ENCODE results near the gene PDLIM7. TPM values are rescaled to one million over a fixed set of nuclear protein-coding genes. Genes with fewer than 3 reads are reported as not detected.

PDLIM7 gene
- total RNA-seq, 1 donor from 2014 or later, result 6.5 TPM

GRCh38 chr5:177477701-177478477, 19.5 kb downstream of the PDLIM7 start:
- no peak for FAIRE-seq
- DNase-seq (ENCODE audit: low spot score in 2 of 2), result no peak

- DNase-seq (ENCODE audit: low spot score in 2 of 2), result no peak
- no peak for FAIRE-seq
Observed at GRCh38 chr5:177476531-177477233, 20.7 kb downstream of the PDLIM7 start.

- DNase-seq (ENCODE audit: low spot score in 2 of 2) (no peak), FAIRE-seq (no peak)
Observed at GRCh38 chr5:177475563-177476427, 21.6 kb downstream of the PDLIM7 start.

GRCh38 chr5:177474846-177475562, 22.4 kb downstream of the PDLIM7 start:
- FAIRE-seq, result no peak
- DNase-seq (ENCODE audit: low spot score in 2 of 2), result no peak

- DNase-seq (ENCODE audit: low spot score in 2 of 2), result no peak
- FAIRE-seq, result no peak
Observed at GRCh38 chr5:177474002-177474476, 23.4 kb downstream of the PDLIM7 start.

GRCh38 chr5:177473443-177474001, 23.9 kb downstream of the PDLIM7 start, which contains the start of gene DBN1:
Gene DBN1, minus strand, starts transcription at chr5:177473634. Its CDS starts 113 bp downstream, at chr5:177473521.
- FAIRE-seq (no peak), DNase-seq (ENCODE audit: low spot score in 2 of 2) (peak; percentile 89 to 93)

GRCh38 chr5:177472460-177473442, 24.7 kb downstream of the PDLIM7 start:
- DNase-seq (ENCODE audit: low spot score in 2 of 2), result peak in 1 of 2 donors; percentile 69
- no peak for FAIRE-seq

- DNase-seq (ENCODE audit: low spot score in 2 of 2) (no peak), FAIRE-seq (no peak)
Observed at GRCh38 chr5:177471610-177472356, 25.6 kb downstream of the PDLIM7 start.

DNA sequence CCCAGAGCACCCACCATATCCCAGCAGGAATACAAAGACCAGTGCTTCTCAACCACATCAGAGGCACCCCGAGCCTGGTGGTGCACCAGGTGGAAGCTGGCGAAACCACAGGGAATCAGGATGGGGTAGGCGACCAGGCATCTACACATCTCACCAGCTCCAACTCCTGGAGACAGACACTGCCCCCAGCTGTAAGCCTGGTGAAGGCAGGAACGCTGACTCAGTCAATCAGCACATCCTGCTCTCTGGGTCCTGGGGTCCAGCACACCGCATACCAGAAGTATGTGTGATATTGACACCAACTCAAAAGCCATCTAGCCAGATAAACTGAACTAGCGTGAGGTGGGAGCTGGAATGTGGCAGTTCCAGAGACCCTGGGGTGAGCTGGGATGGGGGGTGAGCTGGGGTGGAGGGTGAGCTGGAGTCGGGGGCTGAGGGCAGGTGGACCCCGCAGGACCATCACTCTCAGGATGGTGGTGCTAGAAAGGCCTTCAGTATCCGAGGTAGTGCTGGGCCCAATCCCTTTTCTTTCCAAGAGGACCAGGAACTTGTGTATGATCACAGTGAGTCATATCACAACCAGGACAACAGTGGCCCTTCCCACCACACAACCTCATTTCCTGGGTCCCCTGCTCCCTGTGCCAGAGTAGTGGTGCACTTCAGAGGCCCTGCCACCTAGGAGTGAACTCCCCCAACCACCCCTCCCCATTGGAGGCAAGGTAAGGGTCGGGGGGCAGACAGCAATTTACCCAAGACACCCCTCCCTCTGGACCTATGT, 26.5 kb downstream of the PDLIM7 start:
- DNase-seq (ENCODE audit: low spot score in 2 of 2), result no peak
- no peak for FAIRE-seq

DNA sequence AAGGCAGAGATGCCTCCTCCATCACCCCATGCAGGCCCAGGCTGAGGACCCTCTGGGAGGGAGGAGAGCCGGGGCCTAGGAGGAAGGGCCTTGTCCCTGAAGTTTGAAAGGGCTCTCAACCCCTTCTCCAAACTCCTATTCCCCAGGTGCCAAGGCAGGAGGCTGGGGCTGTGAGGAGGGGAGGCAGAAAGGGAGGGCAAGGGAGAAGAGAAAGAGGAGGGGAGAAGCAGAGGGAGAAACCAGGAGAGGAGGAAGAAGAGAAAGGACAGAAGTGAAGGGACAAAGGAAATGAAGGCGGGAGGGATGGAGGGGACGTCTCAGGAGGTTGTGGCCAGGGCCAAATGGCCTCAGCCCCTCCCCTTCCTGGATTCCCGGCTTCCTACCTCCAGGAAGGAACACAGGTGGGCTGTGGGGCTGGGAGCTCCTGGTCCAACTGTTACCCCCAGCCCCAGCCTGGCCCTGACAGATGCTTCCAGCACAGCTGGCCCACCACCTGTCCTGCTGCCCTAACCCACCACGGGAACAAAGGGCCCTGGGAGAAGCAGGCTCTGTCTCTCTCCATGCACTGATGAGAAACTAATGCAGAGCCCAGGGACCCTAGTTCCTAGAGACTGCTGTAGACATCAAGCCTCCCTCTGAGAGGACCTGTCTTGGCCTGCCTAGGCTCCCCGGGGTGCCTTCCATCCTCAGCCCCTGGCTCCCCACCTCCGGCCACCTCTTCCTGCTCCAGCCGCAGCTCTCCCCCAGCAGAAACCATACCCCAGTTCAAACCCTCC, 27.5 kb downstream of the PDLIM7 start:
- no peak for DNase-seq (ENCODE audit: low spot score in 2 of 2)
- no peak for FAIRE-seq

DNA sequence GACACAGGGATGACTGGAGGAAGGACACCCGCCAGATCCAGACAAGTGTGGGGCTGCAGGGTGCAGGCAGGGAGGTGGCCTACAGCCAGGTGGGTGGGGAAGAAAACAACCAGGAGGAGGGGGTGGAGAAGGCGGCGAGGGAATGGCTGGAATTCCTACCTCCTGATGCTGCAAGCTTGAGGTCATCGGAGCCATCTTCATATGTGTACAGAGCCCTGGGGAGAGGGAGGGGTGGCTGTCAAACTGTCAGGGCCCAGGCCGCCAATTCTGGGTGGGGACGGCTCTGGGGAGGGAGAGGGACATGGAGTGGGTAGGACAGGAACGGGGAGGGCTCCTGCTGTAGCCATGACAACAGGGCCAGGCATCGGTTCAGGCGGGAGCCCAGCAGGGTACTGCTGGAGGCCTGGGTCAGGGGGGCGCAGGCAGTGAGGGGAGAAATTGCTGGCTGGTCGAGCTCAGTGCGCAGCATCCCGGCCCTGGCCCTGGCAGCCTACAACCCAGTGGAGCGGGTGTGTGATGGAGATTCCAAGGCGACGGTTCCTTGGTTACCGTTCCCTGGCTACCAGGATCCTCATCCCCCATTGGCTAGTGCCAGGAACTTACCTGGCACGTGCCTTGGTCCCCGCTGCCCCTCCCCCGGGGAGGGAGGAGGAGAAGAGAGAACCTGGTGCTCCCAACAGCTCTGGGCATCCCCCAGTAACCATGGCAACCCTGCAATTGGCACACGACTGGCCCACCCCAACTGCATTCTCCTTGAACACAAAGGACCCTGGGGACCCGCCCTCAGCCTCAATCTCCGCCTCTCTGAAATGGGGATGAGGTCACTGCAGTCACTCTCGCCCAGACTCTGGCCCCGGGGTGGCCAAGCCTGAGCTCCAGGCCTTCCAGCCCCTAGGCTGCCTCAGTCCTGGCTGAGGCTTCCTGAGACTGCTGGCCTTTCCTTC, 28.4 kb downstream of the PDLIM7 start:
- DNase-seq (ENCODE audit: low spot score in 2 of 2) (peak; percentile 65 to 80), FAIRE-seq (no peak)

DNA sequence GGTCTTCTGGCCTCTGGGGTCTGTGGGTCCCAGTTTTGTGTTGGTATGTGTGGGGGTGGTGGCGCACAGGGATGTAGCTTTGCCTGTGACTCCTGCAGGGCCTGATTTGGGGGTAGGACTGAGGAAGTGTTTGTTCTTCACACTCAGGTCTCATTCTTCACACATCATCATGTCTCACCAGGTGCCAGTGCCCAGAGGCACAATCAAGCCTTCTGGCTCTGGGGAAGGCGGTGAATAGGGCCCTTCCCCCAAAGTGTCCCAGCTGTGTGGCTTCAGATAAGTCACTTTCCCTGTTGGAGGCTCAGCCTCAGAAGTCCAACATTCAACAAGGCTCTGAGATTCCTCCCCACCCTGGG, 29.1 kb downstream of the PDLIM7 start:
- no peak for FAIRE-seq
- no peak for DNase-seq (ENCODE audit: low spot score in 2 of 2)

GRCh38 chr5:177467436-177467835, 30.0 kb downstream of the PDLIM7 start:
- DNase-seq (ENCODE audit: low spot score in 2 of 2), result no peak
- FAIRE-seq, result no peak

GRCh38 chr5:177466861-177467260, 30.5 kb downstream of the PDLIM7 start:
- FAIRE-seq, result no peak
- DNase-seq (ENCODE audit: low spot score in 2 of 2), result no peak

DNA sequence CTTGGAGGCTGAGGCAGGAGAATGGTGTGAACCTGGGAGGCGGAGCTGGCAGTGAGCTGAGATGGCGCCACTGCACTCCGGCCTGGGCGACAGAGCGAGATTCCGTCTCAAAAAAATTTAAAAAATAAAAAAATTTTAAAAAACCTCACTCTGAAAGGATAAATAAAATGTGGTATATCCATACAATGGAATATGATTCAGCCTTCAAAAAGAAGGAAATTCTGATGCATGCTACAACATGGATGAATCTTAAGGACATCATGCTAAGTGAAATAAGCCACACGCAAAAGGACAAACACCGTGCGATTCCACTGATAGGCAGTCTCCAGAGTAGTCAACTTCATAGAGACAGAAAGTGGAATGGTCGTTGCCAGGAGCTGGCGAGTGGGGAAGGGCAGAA, 32.4 kb downstream of the PDLIM7 start:
- no peak for DNase-seq (ENCODE audit: low spot score in 2 of 2)
- FAIRE-seq, result no peak

Measured in frontal cortex (tissue), 4 donors.